ENCODE results near the gene NXNL2. TPM values are rescaled to one million over a fixed set of nuclear protein-coding genes. Genes with fewer than 3 reads are reported as not detected.

NXNL2 gene
- total RNA-seq, 1 experiment from 2014 or later, result 2.2 TPM

- TF ChIP-seq ATF2 (CRISPR knock-in tag; IDR thresholded peaks at IDR 0.05; ENCODE audit: borderline replicate concordance, low read depth) (no peak), IRF1 (CRISPR knock-in tag; IDR thresholded peaks at IDR 0.05) (no peak), CTCF (IDR thresholded peaks at IDR 0.05) (no peak), AFF4 (CRISPR knock-in tag; IDR thresholded peaks at IDR 0.05; ENCODE audit: borderline replicate concordance) (no peak), ZNF671 (CRISPR knock-in tag; IDR thresholded peaks at IDR 0.05) (no peak), ATF3 (CRISPR knock-in tag; conservative IDR thresholded peaks at IDR 0.05) (no peak), TEAD4 (CRISPR knock-in tag; IDR thresholded peaks at IDR 0.05) (no peak), ELF4 (CRISPR knock-in tag; IDR thresholded peaks at IDR 0.05; ENCODE audit: low read depth) (no peak), ZNF232 (CRISPR knock-in tag; IDR thresholded peaks at IDR 0.05) (no peak), SMAD4 (CRISPR knock-in tag; IDR thresholded peaks at IDR 0.05) (no peak), USF1 (CRISPR knock-in tag; IDR thresholded peaks at IDR 0.05) (no peak)
- Mint-ChIP-seq H3K27ac (no peak overlapping the region), H3K4me3 (no peak overlapping the region), H3K4me1 (peaks cover 20% of the 10 kb centered on the region), H3K27me3 (ENCODE audit: low read depth) (peaks cover 3% of the 10 kb centered on the region; the same call in 1 of the 2 replicates), H3K36me3 (no peaks in the 10 kb centered on the region), H3K9me3 (no peaks in the 10 kb centered on the region)
- ChIA-PET POLR2A (no interaction called here), CTCF (interaction anchor here (1.4 kb wide), 1 partner anchor 35 kb away, joined by 4 read pairs; no protein-coding TSS in a partner anchor)
- ATAC-seq (no peak), DNase-seq (ENCODE audit: low spot score) (no peak)
These were observed 20.4 kb downstream of the NXNL2 start for GRCh38 chr9:88555268-88555980.

GRCh38 chr9:88559661-88560060 is 24.7 kb downstream of the NXNL2 start:
- H3K36me3 Mint-ChIP-seq, result no peaks in the 10 kb centered on the region
- H3K4me1 Mint-ChIP-seq, result peaks cover 4% of the 10 kb centered on the region
- H3K27me3 Mint-ChIP-seq (ENCODE audit: low read depth), result no peaks in the 10 kb centered on the region
- ATAC-seq (no peak), DNase-seq (ENCODE audit: low spot score) (no peak)
- no peaks in the 10 kb centered on the region for H3K9me3 Mint-ChIP-seq
- no peak overlapping the region for H3K4me3 Mint-ChIP-seq
- POLR2A ChIA-PET, result no interaction called here
- CTCF ChIA-PET, result interaction anchor here (1.9 kb wide), 1 partner anchor 19 kb away, joined by 5 read pairs; no protein-coding TSS in a partner anchor
- H3K27ac Mint-ChIP-seq, result no peak overlapping the region
- TF ChIP-seq PRDM15 (CRISPR knock-in tag; IDR thresholded peaks at IDR 0.05) (no peak), ZNF263 (CRISPR knock-in tag; IDR thresholded peaks at IDR 0.05; ENCODE audit: low read depth) (no peak)

Measured in WTC11 (cell line).